Mesodermal cell (in vitro differentiated cells): ENCODE results near the gene TOGARAM1.

Source experiments
- H3K27ac ChIP-seq: 2 replicates; pipeline ENCODE4 v1.7.0; 2013; ENCODE audit warnings: mild to moderate bottlenecking, low read depth, low read length, moderate library complexity; ENCODE audit not compliant: severe bottlenecking
- H3K36me3 ChIP-seq: 2 replicates; pipeline ENCODE4 v1.7.1; 2013; ENCODE audit warnings: mild to moderate bottlenecking, low read length, moderate library complexity; ENCODE audit not compliant: control insufficient read depth, insufficient read depth
- H3K4me1 ChIP-seq: one replicate; pipeline ENCODE4 v1.7.1; 2013; ENCODE audit warnings: mild to moderate bottlenecking, low read length; ENCODE audit not compliant: insufficient read depth, control insufficient read depth, poor library complexity, severe bottlenecking
- H3K4me3 ChIP-seq: 2 replicates; pipeline ENCODE4 v1.7.0; 2013; ENCODE audit warnings: low read length, control low read depth, mild to moderate bottlenecking; ENCODE audit not compliant: insufficient read depth, poor library complexity, severe bottlenecking; ENCODE audit errors: extremely low read depth
- H3K9me3 ChIP-seq: 2 replicates; pipeline ENCODE4 v1.7.1; 2013; ENCODE audit warnings: mild to moderate bottlenecking, low read length, moderate library complexity; ENCODE audit not compliant: control insufficient read depth
- WGBS, 2 experiments: methylation state at CpG; one replicate each; pipeline ENCODE4 v1.1.5; 2013; ENCODE audit warnings: missing lambda C conversion rate in 2 of 2; ENCODE audit not compliant: insufficient coverage in 2 of 2; 5-methylcytosine and 5-hydroxymethylcytosine counted together

Gene TOGARAM1

GRCh38 chr14:45123271-45123670, 161.3 kb downstream of the TOGARAM1 start:
- Histone ChIP-seq H3K36me3 (peaks cover 76% of the 10 kb centered on the region), H3K4me1 (no peaks in the 10 kb centered on the region), H3K27ac (no peak overlapping the region), H3K4me3 (no peak overlapping the region), H3K9me3 (no peaks in the 10 kb centered on the region)
- WGBS, 2 experiments, result 100% methylated on average over 1 to 2 of the region's 3 CpGs
